ENCODE measurements around the gene HAUS5.

The HAUS5 gene

DNA sequence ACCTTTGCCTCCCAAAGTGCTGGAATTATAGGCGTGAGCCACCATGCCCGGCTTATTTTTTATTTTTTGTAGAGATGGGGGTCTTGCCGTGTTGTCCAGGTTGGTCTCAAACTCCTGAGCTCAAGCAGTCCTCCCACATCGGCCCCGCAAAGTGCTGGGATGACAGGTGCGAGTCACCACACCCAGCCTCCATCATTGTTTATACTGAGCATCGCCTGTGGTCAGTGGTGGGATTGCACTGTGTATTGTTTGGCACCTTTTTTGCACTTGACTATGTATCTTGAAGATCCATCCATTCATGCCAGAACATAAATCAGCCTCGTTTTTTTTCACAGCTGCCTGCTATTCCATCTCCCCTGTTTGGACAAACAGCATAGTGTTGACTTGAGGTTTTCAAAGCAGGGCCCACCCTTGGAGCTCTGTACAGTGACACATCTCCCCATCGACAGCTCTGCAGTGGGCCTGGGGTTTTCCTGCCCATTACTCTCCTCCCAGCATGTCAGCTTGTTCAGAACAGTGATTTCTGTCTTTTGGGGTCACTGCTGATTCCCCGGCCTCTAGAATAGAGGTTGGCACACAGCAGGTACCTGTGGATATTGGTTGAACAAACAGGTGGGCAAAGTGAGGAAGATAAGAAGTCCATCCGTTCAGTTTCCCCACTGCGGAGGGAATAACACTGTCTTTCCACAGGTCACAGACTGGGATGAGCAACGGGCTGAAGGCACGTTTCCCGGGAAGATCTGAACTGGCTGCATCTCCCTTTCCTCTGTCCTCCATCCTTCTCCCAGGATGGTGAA, 45.6 kb downstream of the HAUS5 start:
- H3K9ac ChIP-seq (ENCODE audit: low read depth, low read length): no peak overlapping the region
- H3K27me3 ChIP-seq (ENCODE audit: insufficient read depth, low read length): no peaks in the 10 kb centered on the region
- 94% methylated on average over 15 of the region's 15 CpGs for WGBS
- H3K4me1 ChIP-seq (ENCODE audit: insufficient read depth, low read length): no peaks in the 10 kb centered on the region
- peaks cover 53% of the 10 kb centered on the region for H3K36me3 ChIP-seq (ENCODE audit: insufficient read depth, low read length)
- no peaks in the 10 kb centered on the region for H3K9me3 ChIP-seq (ENCODE audit: insufficient read depth, low read depth, low read length)
- no peak overlapping the region for H3K4me3 ChIP-seq (ENCODE audit: low read length)
- no peak overlapping the region for H3K27ac ChIP-seq (ENCODE audit: low read depth, low read length)

DNA sequence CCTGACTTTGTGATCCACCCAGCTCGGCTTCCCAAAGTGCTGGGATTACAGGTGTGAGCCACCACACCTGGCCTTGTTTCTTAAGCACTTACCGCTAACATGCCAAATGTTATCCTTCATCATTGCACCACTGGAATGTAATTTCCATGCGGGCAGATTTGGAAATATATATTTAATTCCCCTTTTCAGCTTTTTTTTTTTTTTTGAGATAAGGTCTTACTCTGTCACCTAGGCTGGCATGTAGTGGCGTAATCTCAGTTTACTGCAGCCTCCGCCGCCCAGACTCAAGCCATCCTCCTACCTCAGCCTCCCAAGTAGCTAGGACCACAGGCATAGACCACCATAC, 49.4 kb downstream of the HAUS5 start:
- Histone ChIP-seq H3K9ac (ENCODE audit: low read depth, low read length) (no peak overlapping the region), H3K27me3 (ENCODE audit: insufficient read depth, low read length) (no peaks in the 10 kb centered on the region), H3K27ac (ENCODE audit: low read depth, low read length) (no peak overlapping the region), H3K4me3 (ENCODE audit: low read length) (no peak overlapping the region), H3K36me3 (ENCODE audit: insufficient read depth, low read length) (peaks cover 20% of the 10 kb centered on the region), H3K4me1 (ENCODE audit: insufficient read depth, low read length) (no peaks in the 10 kb centered on the region), H3K9me3 (ENCODE audit: insufficient read depth, low read depth, low read length) (no peaks in the 10 kb centered on the region)
- WGBS: 95% methylated on average over 5 of the region's 6 CpGs

DNA sequence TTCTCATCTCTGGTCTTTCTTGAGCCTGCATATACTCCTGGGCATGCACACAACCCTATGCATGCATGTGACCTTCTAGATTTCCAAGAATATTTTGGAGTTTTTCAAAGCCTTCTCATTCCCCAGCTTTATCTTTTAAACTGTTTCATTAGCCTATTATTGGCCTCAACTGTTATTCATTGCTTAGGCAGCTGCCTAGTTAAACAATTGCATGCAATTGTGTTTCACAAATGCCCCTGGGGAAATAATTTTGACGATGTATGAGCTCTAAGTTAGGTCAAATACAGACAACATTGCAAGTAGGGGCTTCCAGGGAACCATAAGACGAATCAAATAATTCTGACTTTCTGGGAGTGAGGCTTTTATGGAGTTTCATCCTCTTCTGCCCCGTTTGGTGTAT, 51.4 kb downstream of the HAUS5 start:
- no peak overlapping the region for H3K9ac ChIP-seq (ENCODE audit: low read depth, low read length)
- no peak overlapping the region for H3K27ac ChIP-seq (ENCODE audit: low read depth, low read length)
- WGBS: 75% methylated on average over 3 of the region's 3 CpGs
- H3K4me1 ChIP-seq (ENCODE audit: insufficient read depth, low read length): no peaks in the 10 kb centered on the region
- H3K36me3 ChIP-seq (ENCODE audit: insufficient read depth, low read length): peaks cover 2% of the 10 kb centered on the region; the same call in 1 of the 2 replicates
- no peaks in the 10 kb centered on the region for H3K27me3 ChIP-seq (ENCODE audit: insufficient read depth, low read length)
- H3K9me3 ChIP-seq (ENCODE audit: insufficient read depth, low read depth, low read length): no peaks in the 10 kb centered on the region
- H3K4me3 ChIP-seq (ENCODE audit: low read length): no peak overlapping the region

GRCh38 chr19:35665157-35665556, 52.6 kb downstream of the HAUS5 start:
- H3K4me1 ChIP-seq (ENCODE audit: insufficient read depth, low read length): no peaks in the 10 kb centered on the region
- no peaks in the 10 kb centered on the region for H3K36me3 ChIP-seq (ENCODE audit: insufficient read depth, low read length)
- H3K27me3 ChIP-seq (ENCODE audit: insufficient read depth, low read length): no peaks in the 10 kb centered on the region
- no peak overlapping the region for H3K4me3 ChIP-seq (ENCODE audit: low read length)
- no peak overlapping the region for H3K9ac ChIP-seq (ENCODE audit: low read depth, low read length)
- H3K9me3 ChIP-seq (ENCODE audit: insufficient read depth, low read depth, low read length): no peaks in the 10 kb centered on the region
- 93% methylated on average over 24 of the region's 24 CpGs for WGBS
- no peak overlapping the region for H3K27ac ChIP-seq (ENCODE audit: low read depth, low read length)

DNA sequence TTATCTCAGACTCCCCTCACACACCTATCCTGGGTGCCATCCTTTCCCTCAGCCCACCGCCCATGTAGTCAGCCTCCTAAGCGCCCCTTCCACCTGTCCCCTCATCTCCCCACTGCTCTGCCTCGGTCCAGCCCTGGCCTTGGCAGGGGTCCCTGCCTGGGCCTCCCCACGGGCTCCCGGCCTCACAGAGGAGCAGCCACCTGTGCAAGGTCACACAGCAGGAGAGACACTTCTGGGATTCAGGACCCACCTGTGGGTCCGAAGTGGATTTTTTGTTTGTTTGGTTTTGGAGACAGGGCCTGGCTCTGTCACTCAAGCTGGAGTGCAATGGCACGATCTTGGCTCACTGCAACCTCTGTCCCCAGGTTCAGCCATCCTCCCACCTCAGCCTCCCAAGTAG, 53.1 kb downstream of the HAUS5 start:
- Histone ChIP-seq H3K9me3 (ENCODE audit: insufficient read depth, low read depth, low read length) (no peaks in the 10 kb centered on the region), H3K27ac (ENCODE audit: low read depth, low read length) (no peak overlapping the region), H3K4me3 (ENCODE audit: low read length) (no peak overlapping the region), H3K9ac (ENCODE audit: low read depth, low read length) (no peak overlapping the region), H3K27me3 (ENCODE audit: insufficient read depth, low read length) (no peaks in the 10 kb centered on the region), H3K4me1 (ENCODE audit: insufficient read depth, low read length) (no peaks in the 10 kb centered on the region), H3K36me3 (ENCODE audit: insufficient read depth, low read length) (no peaks in the 10 kb centered on the region)
- 90% methylated on average over 7 of the region's 7 CpGs for WGBS

DNA sequence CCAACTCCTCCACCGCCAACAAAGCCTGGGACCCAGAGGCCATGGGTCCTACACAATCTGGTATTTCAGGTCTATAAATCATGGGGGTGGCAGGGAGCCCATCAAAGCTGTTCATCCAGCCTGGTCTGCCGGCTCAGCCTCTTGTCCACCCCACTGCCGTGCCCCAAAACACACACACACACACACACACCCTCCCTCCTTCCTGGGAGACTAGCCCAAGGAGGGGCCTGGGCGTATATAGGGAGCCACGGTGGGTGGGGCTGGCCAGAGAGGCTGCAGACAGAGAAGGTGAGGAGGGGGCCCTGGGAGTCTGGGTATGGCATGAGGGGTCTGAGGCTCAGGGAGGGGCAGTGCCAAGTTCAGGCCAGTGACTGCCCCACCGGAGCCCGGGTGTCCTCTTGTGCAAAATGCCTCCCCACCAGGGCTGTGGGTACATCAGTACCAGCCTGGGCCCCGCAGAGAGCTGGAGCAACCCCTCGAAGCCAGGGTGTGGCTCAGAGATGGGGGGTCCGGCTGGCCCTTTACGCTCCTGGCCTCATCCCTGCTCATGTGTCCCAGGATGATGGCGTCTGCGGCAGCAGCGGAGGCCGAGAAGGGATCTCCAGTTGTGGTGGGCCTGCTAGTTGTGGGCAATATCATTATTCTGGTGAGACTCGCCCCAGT, 53.8 kb downstream of the HAUS5 start, which contains the start of gene UPK1A:
UPK1A (plus strand) TSS at position 267 of the 663 bp plus-strand sequence; CDS start at position 563, 296 bp downstream.
- Histone ChIP-seq H3K9me3 (ENCODE audit: insufficient read depth, low read depth, low read length) (no peaks in the 10 kb centered on the region), H3K27ac (ENCODE audit: low read depth, low read length) (no peak within 1 kb of the TSS), H3K4me1 (ENCODE audit: insufficient read depth, low read length) (no peaks in the 10 kb centered on the region), H3K9ac (ENCODE audit: low read depth, low read length) (no peak within 1 kb of the TSS), H3K4me3 (ENCODE audit: low read length) (no peak within 1 kb of the TSS), H3K27me3 (ENCODE audit: insufficient read depth, low read length) (no peaks in the 10 kb centered on the region), H3K36me3 (ENCODE audit: insufficient read depth, low read length) (no peaks in the 10 kb centered on the region)
- WGBS: 89% methylated on average over 16 of the region's 16 CpGs

GRCh38 chr19:35669566-35669965, 57.0 kb downstream of the HAUS5 start:
- no peaks in the 10 kb centered on the region for H3K4me1 ChIP-seq (ENCODE audit: insufficient read depth, low read length)
- no peak overlapping the region for H3K9ac ChIP-seq (ENCODE audit: low read depth, low read length)
- H3K36me3 ChIP-seq (ENCODE audit: insufficient read depth, low read length): no peaks in the 10 kb centered on the region
- WGBS: 72% methylated on average over 6 of the region's 6 CpGs
- no peak overlapping the region for H3K27ac ChIP-seq (ENCODE audit: low read depth, low read length)
- no peaks in the 10 kb centered on the region for H3K9me3 ChIP-seq (ENCODE audit: insufficient read depth, low read depth, low read length)
- no peak overlapping the region for H3K4me3 ChIP-seq (ENCODE audit: low read length)
- peaks cover 9% of the 10 kb centered on the region; the same call in 1 of the 2 replicates for H3K27me3 ChIP-seq (ENCODE audit: insufficient read depth, low read length)

- Histone ChIP-seq H3K27ac (ENCODE audit: low read depth, low read length) (no peak overlapping the region), H3K9ac (ENCODE audit: low read depth, low read length) (no peak overlapping the region), H3K9me3 (ENCODE audit: insufficient read depth, low read depth, low read length) (no peaks in the 10 kb centered on the region), H3K27me3 (ENCODE audit: insufficient read depth, low read length) (peaks cover 9% of the 10 kb centered on the region; the same call in 1 of the 2 replicates), H3K36me3 (ENCODE audit: insufficient read depth, low read length) (no peaks in the 10 kb centered on the region), H3K4me3 (ENCODE audit: low read length) (no peak overlapping the region), H3K4me1 (ENCODE audit: insufficient read depth, low read length) (no peaks in the 10 kb centered on the region)
- 68% methylated on average over 4 of the region's 4 CpGs for WGBS
Measured at GRCh38 chr19:35669974-35670373, 57.4 kb downstream of the HAUS5 start.

DNA sequence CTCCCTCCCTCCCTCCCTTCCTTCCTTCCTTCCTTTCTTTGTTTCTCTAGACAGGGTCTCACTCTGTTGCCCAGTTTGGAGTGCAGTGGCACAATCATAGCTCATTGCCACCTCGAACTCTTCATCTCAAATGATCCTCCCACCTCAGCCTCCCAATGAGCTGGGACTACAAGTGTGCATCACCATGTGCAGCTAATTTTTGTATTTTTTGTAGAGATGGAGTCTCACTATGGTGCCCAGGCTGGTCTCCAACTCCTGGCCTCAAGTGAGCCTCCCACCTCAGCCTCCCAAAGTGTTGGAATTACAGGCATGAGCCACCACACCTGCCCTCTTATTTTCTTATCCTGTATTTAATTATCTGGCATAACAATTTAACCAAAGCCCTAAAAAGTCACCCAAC, 58.2 kb downstream of the HAUS5 start:
- Histone ChIP-seq H3K27me3 (ENCODE audit: insufficient read depth, low read length) (peaks cover 9% of the 10 kb centered on the region; the same call in 1 of the 2 replicates), H3K4me3 (ENCODE audit: low read length) (no peak overlapping the region), H3K4me1 (ENCODE audit: insufficient read depth, low read length) (no peaks in the 10 kb centered on the region), H3K9ac (ENCODE audit: low read depth, low read length) (no peak overlapping the region), H3K27ac (ENCODE audit: low read depth, low read length) (no peak overlapping the region), H3K36me3 (ENCODE audit: insufficient read depth, low read length) (no peaks in the 10 kb centered on the region), H3K9me3 (ENCODE audit: insufficient read depth, low read depth, low read length) (no peaks in the 10 kb centered on the region)
- 82% methylated on average over 1 of the region's 1 CpG for WGBS

GRCh38 chr19:35671818-35672217, 59.3 kb downstream of the HAUS5 start:
- Histone ChIP-seq H3K36me3 (ENCODE audit: insufficient read depth, low read length) (no peaks in the 10 kb centered on the region), H3K4me3 (ENCODE audit: low read length) (no peak overlapping the region), H3K27ac (ENCODE audit: low read depth, low read length) (no peak overlapping the region), H3K9me3 (ENCODE audit: insufficient read depth, low read depth, low read length) (no peaks in the 10 kb centered on the region), H3K27me3 (ENCODE audit: insufficient read depth, low read length) (peaks cover 9% of the 10 kb centered on the region; the same call in 1 of the 2 replicates), H3K4me1 (ENCODE audit: insufficient read depth, low read length) (no peaks in the 10 kb centered on the region), H3K9ac (ENCODE audit: low read depth, low read length) (no peak overlapping the region)
- WGBS: 81% methylated on average over 3 of the region's 3 CpGs

DNA sequence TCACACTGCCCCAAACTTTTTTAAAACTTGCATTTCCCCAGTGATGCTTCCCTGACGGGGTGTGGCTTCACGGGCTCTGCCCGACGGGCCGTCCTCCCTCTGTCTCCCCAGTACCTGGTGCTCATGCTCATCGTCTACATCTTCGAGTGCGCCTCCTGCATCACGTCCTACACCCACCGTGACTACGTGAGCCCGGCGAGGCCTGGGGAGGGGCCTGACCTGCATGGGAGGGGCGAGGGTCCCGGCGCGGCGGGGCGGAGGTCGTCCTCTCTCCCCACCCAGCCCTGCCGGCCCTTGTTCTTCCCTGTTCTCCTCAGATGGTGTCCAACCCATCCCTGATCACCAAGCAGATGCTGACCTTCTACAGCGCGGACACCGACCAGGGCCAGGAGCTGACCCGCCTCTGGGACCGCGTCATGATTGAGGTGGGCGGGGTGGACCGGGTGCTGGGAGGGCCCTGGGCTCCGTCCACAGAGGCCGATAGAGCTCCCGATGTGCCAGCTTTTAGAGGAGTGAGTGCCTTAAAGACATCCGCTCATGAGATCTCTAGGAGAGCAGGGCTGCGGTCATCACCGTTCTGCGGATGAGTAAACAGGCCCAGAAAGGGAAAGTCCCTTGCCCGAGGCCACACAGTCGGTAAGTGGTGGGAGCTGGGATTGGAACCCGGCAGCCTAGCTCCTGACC, 60.7 kb downstream of the HAUS5 start:
- WGBS: 3% methylated on average over 39 of the region's 39 CpGs
- Histone ChIP-seq H3K4me1 (ENCODE audit: insufficient read depth, low read length) (no peaks in the 10 kb centered on the region), H3K36me3 (ENCODE audit: insufficient read depth, low read length) (no peaks in the 10 kb centered on the region), H3K4me3 (ENCODE audit: low read length) (peak overlapping the region; percentile 67), H3K9me3 (ENCODE audit: insufficient read depth, low read depth, low read length) (no peaks in the 10 kb centered on the region), H3K27ac (ENCODE audit: low read depth, low read length) (no peak overlapping the region), H3K27me3 (ENCODE audit: insufficient read depth, low read length) (peaks cover 9% of the 10 kb centered on the region; the same call in 1 of the 2 replicates), H3K9ac (ENCODE audit: low read depth, low read length) (peak overlapping the region; percentile 48)
